ENCODE data around the gene TPX2. TPM values are rescaled to one million over a fixed set of nuclear protein-coding genes. Genes with fewer than 3 reads are reported as not detected.

The TPX2 gene
- polyA plus RNA-seq, 1 of the 3 experiments (the other 2 are of a cell fraction) = 17.1 TPM

GRCh38 chr20:31824125-31824485 lies 85.0 kb downstream of the TPX2 start:
- Histone ChIP-seq H3K9ac (no peak overlapping the region), H4K20me1 (ENCODE audit: insufficient read depth) (no peaks in the 10 kb centered on the region), H3K27me3 (ENCODE audit: insufficient read depth) (no peaks in the 10 kb centered on the region), H3F3A (replicated peaks; ENCODE audit: insufficient read depth) (peaks cover 11% of the 10 kb centered on the region), H3K9me2 (no peaks in the 10 kb centered on the region), H3K79me2 (ENCODE audit: insufficient read depth) (no peaks in the 10 kb centered on the region), H2AFZ (ENCODE audit: low read depth) (0 out of 2 replicates have a peak overlapping the region, but pooled peaks have one; percentile 16), H3K4me3 (ENCODE audit: low read depth in 2 of 2, low read length in 1 of 2) (no peak overlapping the region), H3K4me1 (ENCODE audit: control insufficient read depth in 1 of 2, insufficient read depth in 2 of 2, low read depth in 1 of 2, low read length in 1 of 2) (peaks cover 0 to 8% of the 10 kb centered on the region in 2 experiments; a peak in 1 of 4 replicates), H3K4me2 (peak overlapping the region; percentile 26; the same call in 1 of the 2 replicates), H3K36me3 (replicated peaks in 1 of 2; ENCODE audit: control insufficient read depth in 1 of 2, insufficient read depth in 2 of 2, low read length in 1 of 2) (no peaks in the 10 kb centered on the region), H3K27ac (ENCODE audit: low read depth in 2 of 2, low read length in 1 of 2) (no peak overlapping the region), H3K9me3 (no peaks in the 10 kb centered on the region)
- no peak for DNase-seq
- 83% methylated on average over 2 of the region's 4 CpGs for WGBS (ENCODE audit: low lambda C conversion rate)
- ChIA-PET POLR2A (no interaction called here), CTCF (interaction anchor here (1.5 to 7.6 kb wide), 10 partner anchors 12 to 267 kb away, joined by 6 to 174 read pairs (median 30); partner anchors contain the start of genes FOXS1 and PDRG1)
- TF ChIP-seq EZH2phosphoT487 (IDR thresholded peaks at IDR 0.05; ENCODE audit: borderline replicate concordance, low read depth) = no peak
- TF ChIP-seq FOXM1 (IDR thresholded peaks at IDR 0.05; ENCODE audit: low read depth) = no peak
- TF ChIP-seq POLR2AphosphoS5 (IDR thresholded peaks at IDR 0.05; ENCODE audit: low read depth, low read length) = no peak
- TF ChIP-seq CHD2 (IDR thresholded peaks at IDR 0.05; ENCODE audit: low read length, partially characterized antibody) = no peak
- no peak for TF ChIP-seq NRF1 (IDR thresholded peaks at IDR 0.05; ENCODE audit: low read depth, low read length)
- no peak for TF ChIP-seq ELF1 (IDR thresholded peaks at IDR 0.05)
- no peak for TF ChIP-seq FOXJ3 (CRISPR knock-in tag; IDR thresholded peaks at IDR 0.05)

- Histone ChIP-seq H3K27me3 (ENCODE audit: insufficient read depth) (no peaks in the 10 kb centered on the region), H3K4me1 (ENCODE audit: control insufficient read depth in 1 of 2, insufficient read depth in 2 of 2, low read depth in 1 of 2, low read length in 1 of 2) (peaks cover 0 to 8% of the 10 kb centered on the region in 2 experiments; a peak in 1 of 4 replicates), H4K20me1 (ENCODE audit: insufficient read depth) (no peaks in the 10 kb centered on the region), H3K79me2 (ENCODE audit: insufficient read depth) (no peaks in the 10 kb centered on the region), H3K27ac (ENCODE audit: low read depth in 2 of 2, low read length in 1 of 2) (no peak overlapping the region), H3K36me3 (replicated peaks in 1 of 2; ENCODE audit: control insufficient read depth in 1 of 2, insufficient read depth in 2 of 2, low read length in 1 of 2) (no peaks in the 10 kb centered on the region), H3K9me3 (no peaks in the 10 kb centered on the region), H3K4me3 (ENCODE audit: low read depth in 2 of 2, low read length in 1 of 2) (no peak overlapping the region), H3F3A (replicated peaks; ENCODE audit: insufficient read depth) (peaks cover 11% of the 10 kb centered on the region), H3K4me2 (peak overlapping the region; percentile 26; the same call in 1 of the 2 replicates), H3K9ac (no peak overlapping the region), H2AFZ (ENCODE audit: low read depth) (no peak overlapping the region; the same call in 1 of the 2 replicates), H3K9me2 (no peaks in the 10 kb centered on the region)
- DNase-seq = peak; percentile 17
- POLR2A ChIA-PET = no interaction called here
- no peak for TF ChIP-seq CHD2 (IDR thresholded peaks at IDR 0.05; ENCODE audit: low read length, partially characterized antibody)
- no peak for TF ChIP-seq EZH2phosphoT487 (IDR thresholded peaks at IDR 0.05; ENCODE audit: borderline replicate concordance, low read depth)
- TF ChIP-seq EP300 (IDR thresholded peaks at IDR 0.05; ENCODE audit: borderline replicate concordance in 1 of 2, low read depth in 1 of 2, low read length in 1 of 2) = no peak
- TF ChIP-seq RAD21 (IDR thresholded peaks at IDR 0.05; ENCODE audit: low read length) = no peak
- TF ChIP-seq ZBTB33 (IDR thresholded peaks at IDR 0.05; ENCODE audit: borderline replicate concordance, low read depth) = no peak
- TF ChIP-seq RCOR1 (IDR thresholded peaks at IDR 0.05; ENCODE audit: low read length) = no peak
- no peak for TF ChIP-seq GABPA (IDR thresholded peaks at IDR 0.05; ENCODE audit: low read depth)
- no peak for TF ChIP-seq MXI1 (IDR thresholded peaks at IDR 0.05; ENCODE audit: low read depth, low read length)
- TF ChIP-seq USF2 (IDR thresholded peaks at IDR 0.05; ENCODE audit: borderline replicate concordance, low read depth, low read length) = no peak
- TF ChIP-seq POLR2AphosphoS5 (IDR thresholded peaks at IDR 0.05; ENCODE audit: low read depth, low read length) = no peak
- TF ChIP-seq TCF12 (IDR thresholded peaks at IDR 0.05) = no peak
- TF ChIP-seq SMC3 (IDR thresholded peaks at IDR 0.05; ENCODE audit: low read depth, low read length) = no peak
- no peak for TF ChIP-seq NFIC (IDR thresholded peaks at IDR 0.05; ENCODE audit: borderline replicate concordance)
- TF ChIP-seq GATA2 (CRISPR knock-in tag; IDR thresholded peaks at IDR 0.05) = no peak
- no peak for TF ChIP-seq FOSL2 (IDR thresholded peaks at IDR 0.05; ENCODE audit: borderline replicate concordance, low read depth)
- no peak for TF ChIP-seq PBX3 (IDR thresholded peaks at IDR 0.05)
- no peak for TF ChIP-seq YY1 (IDR thresholded peaks at IDR 0.05; ENCODE audit: low read depth)
- TF ChIP-seq USF1 (IDR thresholded peaks at IDR 0.05; ENCODE audit: borderline replicate concordance, low read depth) = no peak
- WGBS (ENCODE audit: low lambda C conversion rate) = 89% methylated on average over 14 of the region's 14 CpGs
- CTCF ChIA-PET = interaction anchor here (1.5 to 7.6 kb wide), 8 partner anchors 13 to 267 kb away, joined by 6 to 174 read pairs (median 52); partner anchors contain the start of genes FOXS1 and PDRG1
Measured at GRCh38 chr20:31824554-31825313, 85.6 kb downstream of the TPX2 start.
